HEK293T (cell line): ENCODE results near the gene ZBTB32.
"Not testable (repeated sequence)": the region's sequence is repeated elsewhere in the genome, so short reads cannot be mapped to it uniquely, and the experiment has no call there.

Experiments used
- CTCF ChIA-PET: fragments of 350-600 bp; formaldehyde crosslinking; extraction: SDS; loops from one replicate; lab custom pipeline; 2021; ENCODE audit warnings: antibody characterized with exemption, inconsistent platforms; lab: Yijun Ruan, JAX
- POLR2A ChIA-PET: fragments of 350-600 bp; formaldehyde crosslinking; extraction: SDS; loops from one replicate; lab custom pipeline; 2020; ENCODE audit warnings: antibody characterized with exemption, inconsistent platforms; lab: Yijun Ruan, JAX
- DNase-seq: peaks from one replicate; pipeline ENCODE4 v3.0.0; 2012; ENCODE audit warnings: mixed read lengths; ENCODE audit errors: extremely low spot score
- ARNT ChIP-seq: fragments of 450-650 bp; IDR thresholded peaks from 2 replicates; pipeline ENCODE4 v1.6.1; 2017; ENCODE audit warnings: mild to moderate bottlenecking
- BHLHE40 ChIP-seq: fragments of 450-650 bp; IDR thresholded peaks from 2 replicates; pipeline ENCODE4 v1.6.1; 2016; ENCODE audit warnings: mild to moderate bottlenecking, moderate library complexity, borderline replicate concordance
- CTBP1 ChIP-seq: fragments of 450-650 bp; IDR thresholded peaks from 2 replicates; pipeline ENCODE4 v1.6.1; 2016; ENCODE audit warnings: borderline replicate concordance
- ELF4 ChIP-seq: fragments of 450-650 bp; IDR thresholded peaks from 2 replicates; pipeline ENCODE4 v1.6.1; 2017; ENCODE audit warnings: antibody characterized with exemption
- FOXA1 ChIP-seq: fragments of 450-650 bp; IDR thresholded peaks from 2 replicates; pipeline ENCODE4 v1.6.1; 2016; ENCODE audit warnings: mild to moderate bottlenecking
- FOXK2 ChIP-seq: fragments of 450-650 bp; IDR thresholded peaks from 2 replicates; pipeline ENCODE4 v1.6.1; 2016; ENCODE audit warnings: mild to moderate bottlenecking
- FOXM1 ChIP-seq: fragments of 450-650 bp; IDR thresholded peaks from 2 replicates; pipeline ENCODE4 v1.6.1; 2017; ENCODE audit warnings: mild to moderate bottlenecking, borderline replicate concordance
- HDGF ChIP-seq: fragments of 450-650 bp; IDR thresholded peaks from 2 replicates; pipeline ENCODE4 v1.6.1; 2017; ENCODE audit warnings: antibody characterized with exemption, borderline replicate concordance
- L3MBTL2 ChIP-seq: fragments of 450-650 bp; conservative IDR thresholded peaks from 2 replicates; pipeline ENCODE4 v1.6.1; 2016; ENCODE audit warnings: mild to moderate bottlenecking
- LEF1 ChIP-seq: fragments of 450-650 bp; IDR thresholded peaks from 2 replicates; pipeline ENCODE4 v1.6.1; 2017; ENCODE audit warnings: mild to moderate bottlenecking, borderline replicate concordance
- NFRKB ChIP-seq: fragments of 450-650 bp; IDR thresholded peaks from 2 replicates; pipeline ENCODE4 v1.6.1; 2016; ENCODE audit warnings: mild to moderate bottlenecking, moderate library complexity
- PKNOX1 ChIP-seq: fragments of 450-650 bp; IDR thresholded peaks from 2 replicates; pipeline ENCODE4 v1.6.1; 2016
- SP1 ChIP-seq: fragments of 450-650 bp; IDR thresholded peaks from 2 replicates; pipeline ENCODE4 v1.6.1; 2017
- SUZ12 ChIP-seq: fragments of 450-650 bp; IDR thresholded peaks from 2 replicates; pipeline ENCODE4 v1.6.1; 2016; ENCODE audit warnings: mild to moderate bottlenecking
- TARDBP ChIP-seq: fragments of 450-650 bp; IDR thresholded peaks from 2 replicates; pipeline ENCODE4 v1.6.1; 2016
- ZNF384 ChIP-seq: fragments of 450-650 bp; IDR thresholded peaks from 2 replicates; pipeline ENCODE4 v1.6.1; 2016

The ZBTB32 gene, protein sequence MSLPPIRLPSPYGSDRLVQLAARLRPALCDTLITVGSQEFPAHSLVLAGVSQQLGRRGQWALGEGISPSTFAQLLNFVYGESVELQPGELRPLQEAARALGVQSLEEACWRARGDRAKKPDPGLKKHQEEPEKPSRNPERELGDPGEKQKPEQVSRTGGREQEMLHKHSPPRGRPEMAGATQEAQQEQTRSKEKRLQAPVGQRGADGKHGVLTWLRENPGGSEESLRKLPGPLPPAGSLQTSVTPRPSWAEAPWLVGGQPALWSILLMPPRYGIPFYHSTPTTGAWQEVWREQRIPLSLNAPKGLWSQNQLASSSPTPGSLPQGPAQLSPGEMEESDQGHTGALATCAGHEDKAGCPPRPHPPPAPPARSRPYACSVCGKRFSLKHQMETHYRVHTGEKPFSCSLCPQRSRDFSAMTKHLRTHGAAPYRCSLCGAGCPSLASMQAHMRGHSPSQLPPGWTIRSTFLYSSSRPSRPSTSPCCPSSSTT

GRCh38 chr19:35704218-35704617 lies at the start of gene ZBTB32:
ZBTB32 (plus strand) TSS chr19:35704558; CDS start chr19:35714627, 10,069 bp downstream.
- ChIA-PET CTCF (no interaction called here), POLR2A (interaction anchor here (2.4 kb wide), 1 partner anchor 44 kb away, joined by 15 read pairs; the partner anchor contains the start of gene LIN37)
- no peak for TF ChIP-seq PKNOX1
- no peak for TF ChIP-seq SP1
- TF ChIP-seq BHLHE40: no peak
- TF ChIP-seq L3MBTL2: no peak
- no peak for TF ChIP-seq ELF4
- TF ChIP-seq FOXK2: no peak
- no peak for TF ChIP-seq LEF1
- no peak for TF ChIP-seq HDGF
- no peak for TF ChIP-seq SUZ12
- TF ChIP-seq TARDBP: no peak
- no peak for TF ChIP-seq FOXM1
- DNase-seq: no peak

GRCh38 chr19:35654828-35655227 lies 49.5 kb upstream of the ZBTB32 start:
- DNase-seq: not testable (repeated sequence)
- CTCF ChIA-PET: interaction anchor here (0.7 kb wide), 1 partner anchor 473 kb away, joined by 3 read pairs; no protein-coding TSS in a partner anchor
- POLR2A ChIA-PET: interaction anchor here (0.7 to 2.3 kb wide), 2 partner anchors 10 kb away, joined by 4 to 7 read pairs; no protein-coding TSS in a partner anchor

DNA sequence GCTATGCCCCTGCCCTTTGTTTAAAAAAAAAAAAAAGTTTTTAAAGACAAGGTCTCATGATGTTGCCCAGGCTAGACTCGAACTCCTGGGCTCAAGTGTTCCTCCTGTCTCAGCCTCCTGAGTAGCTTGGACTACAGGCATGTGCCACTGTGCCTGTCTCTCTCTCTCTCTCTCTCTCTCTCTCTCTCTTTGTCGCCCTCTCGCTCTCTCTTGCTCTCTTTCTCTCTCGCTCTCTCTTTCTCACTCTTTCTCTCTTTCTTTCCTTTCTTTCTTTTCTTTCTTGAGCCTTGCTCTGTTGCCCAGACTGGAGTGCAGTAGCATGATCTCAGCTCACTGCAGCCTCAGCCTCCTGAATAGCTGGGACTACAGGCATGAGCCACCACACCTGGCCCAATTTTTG lies 48.8 kb upstream of the ZBTB32 start:
- TF ChIP-seq LEF1: no peak
- TF ChIP-seq BHLHE40: no peak
- no peak for TF ChIP-seq L3MBTL2
- no peak for TF ChIP-seq ZNF384
- no peak for TF ChIP-seq NFRKB
- TF ChIP-seq ARNT: no peak
- CTCF ChIA-PET: interaction anchor here (0.7 kb wide), 1 partner anchor 106 kb away, joined by 4 read pairs; no protein-coding TSS in a partner anchor
- no peak for DNase-seq
- POLR2A ChIA-PET: interaction anchor here (2.3 kb wide), 1 partner anchor 11 kb away, joined by 7 read pairs; no protein-coding TSS in a partner anchor

- TF ChIP-seq ZNF384: no peak
- no peak for TF ChIP-seq L3MBTL2
- TF ChIP-seq PKNOX1: no peak
- TF ChIP-seq HDGF: no peak
- no peak for TF ChIP-seq BHLHE40
- no peak for TF ChIP-seq NFRKB
- no peak for TF ChIP-seq ARNT
- no peak for TF ChIP-seq LEF1
- no peak for TF ChIP-seq FOXM1
- ChIA-PET POLR2A (interaction anchor here (1.8 to 2.3 kb wide), 2 partner anchors 9 to 12 kb away, joined by 5 to 7 read pairs; partner anchors contain the start of gene COX6B1), CTCF (no interaction called here)
- no peak for DNase-seq
Measured at GRCh38 chr19:35656700-35657099, 47.7 kb upstream of the ZBTB32 start.

DNA sequence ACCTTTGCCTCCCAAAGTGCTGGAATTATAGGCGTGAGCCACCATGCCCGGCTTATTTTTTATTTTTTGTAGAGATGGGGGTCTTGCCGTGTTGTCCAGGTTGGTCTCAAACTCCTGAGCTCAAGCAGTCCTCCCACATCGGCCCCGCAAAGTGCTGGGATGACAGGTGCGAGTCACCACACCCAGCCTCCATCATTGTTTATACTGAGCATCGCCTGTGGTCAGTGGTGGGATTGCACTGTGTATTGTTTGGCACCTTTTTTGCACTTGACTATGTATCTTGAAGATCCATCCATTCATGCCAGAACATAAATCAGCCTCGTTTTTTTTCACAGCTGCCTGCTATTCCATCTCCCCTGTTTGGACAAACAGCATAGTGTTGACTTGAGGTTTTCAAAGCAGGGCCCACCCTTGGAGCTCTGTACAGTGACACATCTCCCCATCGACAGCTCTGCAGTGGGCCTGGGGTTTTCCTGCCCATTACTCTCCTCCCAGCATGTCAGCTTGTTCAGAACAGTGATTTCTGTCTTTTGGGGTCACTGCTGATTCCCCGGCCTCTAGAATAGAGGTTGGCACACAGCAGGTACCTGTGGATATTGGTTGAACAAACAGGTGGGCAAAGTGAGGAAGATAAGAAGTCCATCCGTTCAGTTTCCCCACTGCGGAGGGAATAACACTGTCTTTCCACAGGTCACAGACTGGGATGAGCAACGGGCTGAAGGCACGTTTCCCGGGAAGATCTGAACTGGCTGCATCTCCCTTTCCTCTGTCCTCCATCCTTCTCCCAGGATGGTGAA lies 46.3 kb upstream of the ZBTB32 start:
- no peak for TF ChIP-seq NFRKB
- no peak for TF ChIP-seq ELF4
- TF ChIP-seq FOXA1: no peak
- no peak for TF ChIP-seq CTBP1
- TF ChIP-seq SP1: no peak
- TF ChIP-seq HDGF: no peak
- no peak for TF ChIP-seq FOXK2
- no peak for TF ChIP-seq TARDBP
- no peak for TF ChIP-seq LEF1
- CTCF ChIA-PET: no interaction called here
- DNase-seq: no peak
- POLR2A ChIA-PET: interaction anchor here (1.8 kb wide), 1 partner anchor 10 kb away, joined by 5 read pairs; the partner anchor contains the start of gene COX6B1

- DNase-seq: no peak
- ChIA-PET POLR2A (interaction anchor here (2.4 to 2.9 kb wide), 2 partner anchors 14 to 17 kb away, joined by 6 to 15 read pairs; partner anchors contain the start of gene COX6B1), CTCF (interaction anchor here (0.6 kb wide), 1 partner anchor 32 kb away, joined by 3 read pairs; no protein-coding TSS in a partner anchor)
- no peak for TF ChIP-seq ARNT
Measured at GRCh38 chr19:35661995-35662340, 42.4 kb upstream of the ZBTB32 start.

GRCh38 chr19:35663981-35664380 lies 40.4 kb upstream of the ZBTB32 start:
- CTCF ChIA-PET: no interaction called here
- POLR2A ChIA-PET: interaction anchor here (0.8 to 1.3 kb wide), 3 partner anchors 16 to 84 kb away, joined by 3 to 6 read pairs (median 3); partner anchors contain the start of genes COX6B1 and LIN37
- no peak for DNase-seq
- TF ChIP-seq L3MBTL2: no peak
- no peak for TF ChIP-seq BHLHE40
- TF ChIP-seq TARDBP: no peak
- TF ChIP-seq ELF4: no peak
